Activated T-cell treated with anti-CD3 and anti-CD28 coated beads, Interleukin-2, amount 50 U/mL, for 24 hours (primary cell): ENCODE measurements around the gene ACTR3.

Experiments used
- DNase-seq: peaks from one replicate; pipeline ENCODE4 v3.0.0-alpha.2; 2020
- H3K27ac Mint-ChIP-seq: 2 replicates; pipeline ENCODE4 v1.8.0; 2020; ENCODE audit warnings: mild to moderate bottlenecking, mixed read lengths
- H3K27me3 Mint-ChIP-seq: 2 replicates; pipeline ENCODE4 v1.8.0; 2020; ENCODE audit warnings: mixed read lengths
- H3K36me3 Mint-ChIP-seq: 2 replicates; pipeline ENCODE4 v1.8.0; 2020; ENCODE audit warnings: low read depth, mixed read lengths
- H3K4me1 Mint-ChIP-seq: 2 replicates; pipeline ENCODE4 v1.8.0; 2020; ENCODE audit warnings: low read depth, mixed read lengths
- H3K4me3 Mint-ChIP-seq: 2 replicates; pipeline ENCODE4 v1.8.0; 2020; ENCODE audit warnings: mild to moderate bottlenecking, moderate library complexity, mixed read lengths
- H3K9me3 Mint-ChIP-seq: 2 replicates; pipeline ENCODE4 v1.8.0; 2020; ENCODE audit warnings: mixed read lengths

Gene ACTR3

DNA sequence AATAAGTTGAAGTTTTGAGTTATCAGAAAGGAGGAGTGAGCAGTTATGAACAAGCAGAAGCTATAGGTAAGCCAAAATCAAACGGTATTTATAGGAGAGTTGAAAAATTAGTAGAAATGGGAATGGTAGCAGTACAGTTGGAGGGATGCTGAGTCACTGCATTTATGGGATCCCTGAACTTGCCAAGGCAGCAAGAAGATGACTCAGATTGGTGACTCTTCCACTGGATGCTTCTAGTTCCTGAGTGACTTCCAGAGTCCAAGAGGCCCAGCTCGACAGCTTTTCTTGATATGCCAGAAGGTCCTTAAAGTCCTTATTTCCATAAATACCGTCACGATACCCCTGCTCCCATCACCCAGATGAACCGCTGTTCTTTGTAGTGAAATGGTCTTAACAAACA, 31.1 kb upstream of the ACTR3 start:
- DNase-seq = no peak
- Mint-ChIP-seq H3K27ac (no peak overlapping the region), H3K4me1 (no peaks in the 10 kb centered on the region), H3K36me3 (peaks cover 29% of the 10 kb centered on the region), H3K4me3 (no peak overlapping the region), H3K27me3 (no peaks in the 10 kb centered on the region), H3K9me3 (no peaks in the 10 kb centered on the region)

DNA sequence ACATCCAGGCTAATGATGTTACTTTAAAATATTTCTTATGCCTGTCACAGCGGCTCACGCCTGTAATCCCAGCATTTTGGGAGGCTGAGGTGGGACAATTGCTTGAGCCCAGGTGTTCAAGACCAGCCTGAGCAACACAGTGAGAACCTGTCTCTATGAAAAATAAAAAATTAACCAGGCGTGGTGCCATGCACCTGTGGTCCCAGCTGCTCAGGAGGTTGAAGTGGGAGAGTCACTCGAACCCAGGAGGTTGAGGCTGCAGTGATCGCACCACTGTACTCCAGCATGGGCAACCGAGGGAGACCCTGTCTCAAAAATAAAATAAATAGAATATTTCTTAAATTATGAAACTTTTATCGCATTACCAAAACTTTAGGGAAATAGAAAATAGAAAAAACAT, 28.1 kb upstream of the ACTR3 start:
- Mint-ChIP-seq H3K27me3 (no peaks in the 10 kb centered on the region), H3K36me3 (peaks cover 25% of the 10 kb centered on the region), H3K27ac (no peak overlapping the region), H3K9me3 (no peaks in the 10 kb centered on the region), H3K4me3 (no peak overlapping the region), H3K4me1 (no peaks in the 10 kb centered on the region)
- DNase-seq = no peak

DNA sequence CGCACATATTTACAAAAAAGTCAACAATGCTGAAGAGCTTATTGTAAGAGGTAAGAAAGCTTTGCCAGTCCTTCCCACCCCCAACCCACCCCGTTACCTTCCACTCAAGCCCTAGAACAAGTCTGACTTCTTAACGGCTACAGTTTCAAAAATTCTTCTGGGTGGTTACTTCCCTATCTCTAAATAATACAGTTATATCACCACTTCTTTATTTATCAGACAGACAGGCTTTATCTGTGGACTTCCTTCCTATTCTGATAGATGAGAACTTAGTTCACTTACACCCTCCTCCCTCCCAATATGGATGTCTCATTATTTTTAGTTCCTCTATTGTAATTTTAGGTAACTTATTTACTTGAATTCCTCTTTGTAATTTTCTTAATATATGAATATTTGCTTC, 26.7 kb upstream of the ACTR3 start:
- H3K4me1 Mint-ChIP-seq = peaks cover 3% of the 10 kb centered on the region
- H3K9me3 Mint-ChIP-seq = no peaks in the 10 kb centered on the region
- H3K4me3 Mint-ChIP-seq = no peak overlapping the region
- peaks cover 25% of the 10 kb centered on the region for H3K36me3 Mint-ChIP-seq
- no peak for DNase-seq
- H3K27ac Mint-ChIP-seq = no peak overlapping the region
- H3K27me3 Mint-ChIP-seq = no peaks in the 10 kb centered on the region

DNA sequence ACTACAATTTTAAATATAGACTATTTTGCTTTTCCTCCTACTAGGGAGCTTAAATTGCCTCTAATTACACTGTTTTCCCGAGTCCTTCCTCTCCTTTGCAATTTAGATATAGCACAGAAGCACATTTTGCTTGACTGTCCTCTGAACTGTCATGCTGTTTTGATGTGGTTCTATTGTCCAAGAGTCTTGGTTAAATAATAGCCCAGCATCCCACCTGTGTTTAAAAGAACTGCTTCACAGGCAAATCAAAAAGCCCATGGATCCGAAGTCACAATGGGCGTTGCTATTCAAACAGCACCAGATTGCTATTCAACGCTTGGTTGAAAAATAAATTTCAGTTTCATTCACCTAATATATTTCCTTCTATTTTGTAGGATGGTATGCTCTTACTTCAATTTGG, 22.3 kb upstream of the ACTR3 start:
- DNase-seq = no peak
- no peaks in the 10 kb centered on the region for H3K9me3 Mint-ChIP-seq
- H3K4me1 Mint-ChIP-seq = peaks cover 13% of the 10 kb centered on the region
- H3K36me3 Mint-ChIP-seq = no peaks in the 10 kb centered on the region
- no peak overlapping the region for H3K27ac Mint-ChIP-seq
- H3K27me3 Mint-ChIP-seq = no peaks in the 10 kb centered on the region
- H3K4me3 Mint-ChIP-seq = no peak overlapping the region

DNA sequence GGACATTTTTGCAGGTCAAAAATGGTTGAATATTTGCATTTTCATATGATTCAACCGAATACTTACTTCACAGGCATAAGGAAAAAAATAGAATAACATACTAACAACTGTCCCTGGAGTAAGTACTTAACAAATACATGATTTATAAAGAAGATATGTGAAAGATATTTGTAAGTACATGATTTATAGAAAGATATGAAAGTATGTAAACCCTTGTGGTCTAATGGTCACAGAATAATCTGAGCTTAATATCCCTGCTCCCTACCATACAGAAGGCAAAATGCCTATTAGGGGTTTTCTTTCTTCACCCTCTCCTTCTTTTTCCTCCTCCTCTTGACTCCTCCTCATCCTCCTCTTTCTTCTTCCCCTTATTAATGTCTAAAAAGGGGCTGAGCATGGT, 20.6 kb upstream of the ACTR3 start:
- DNase-seq = no peak
- H3K36me3 Mint-ChIP-seq = peaks cover 6% of the 10 kb centered on the region
- no peak overlapping the region for H3K27ac Mint-ChIP-seq
- H3K27me3 Mint-ChIP-seq = no peaks in the 10 kb centered on the region
- H3K4me1 Mint-ChIP-seq = peaks cover 18% of the 10 kb centered on the region
- H3K9me3 Mint-ChIP-seq = no peaks in the 10 kb centered on the region
- H3K4me3 Mint-ChIP-seq = no peak overlapping the region

DNA sequence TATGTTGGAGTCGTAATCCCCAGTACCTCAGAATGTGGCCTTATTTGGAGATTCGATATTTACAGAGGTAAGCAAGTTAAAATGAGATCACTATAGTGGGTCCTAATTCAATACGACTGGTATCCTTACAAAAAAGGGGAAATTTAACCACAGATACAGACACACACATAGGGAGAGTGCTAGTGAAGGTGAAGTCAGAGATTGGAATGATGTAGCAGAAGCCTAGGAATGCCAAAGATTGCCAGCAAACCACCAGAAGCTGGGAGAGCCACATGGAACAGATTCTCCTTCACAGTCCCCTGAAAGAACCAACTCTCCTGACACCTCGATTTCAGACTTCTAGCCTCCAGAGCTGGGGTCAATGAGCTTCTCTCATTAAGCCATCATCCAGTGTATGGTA, 17.7 kb upstream of the ACTR3 start:
- no peak for DNase-seq
- H3K4me1 Mint-ChIP-seq = peaks cover 34% of the 10 kb centered on the region

DNA sequence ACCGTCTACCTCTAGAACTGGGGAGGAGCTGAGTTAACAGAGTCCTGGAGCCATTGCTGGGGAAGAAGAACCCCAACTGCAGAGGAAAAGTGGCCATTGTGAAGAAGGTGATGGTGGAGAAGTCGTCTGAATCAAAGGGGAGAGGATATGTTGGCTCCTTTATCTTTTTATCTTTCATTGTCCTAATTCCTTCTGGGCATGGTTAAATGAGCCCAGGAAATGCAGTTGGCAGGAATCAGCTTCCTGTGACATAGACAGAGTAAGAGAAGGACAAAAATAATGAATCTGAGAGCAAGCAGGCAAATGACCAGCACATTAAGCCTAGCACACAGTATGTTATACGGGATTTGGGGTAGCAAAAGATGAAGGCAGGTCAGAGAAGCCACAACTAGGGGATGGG, 16.0 kb upstream of the ACTR3 start:
- Mint-ChIP-seq H3K4me1 (peaks cover 39% of the 10 kb centered on the region), H3K27me3 (no peaks in the 10 kb centered on the region), H3K36me3 (peaks cover 21% of the 10 kb centered on the region), H3K27ac (no peak overlapping the region), H3K9me3 (no peaks in the 10 kb centered on the region), H3K4me3 (no peak overlapping the region)
- DNase-seq = no peak

More for the DNA sequence above, 17.7 kb upstream of the ACTR3 start:
- Mint-ChIP-seq H3K9me3 (no peaks in the 10 kb centered on the region), H3K27ac (no peak overlapping the region), H3K4me3 (no peak overlapping the region), H3K27me3 (no peaks in the 10 kb centered on the region), H3K36me3 (peaks cover 11% of the 10 kb centered on the region)

DNA sequence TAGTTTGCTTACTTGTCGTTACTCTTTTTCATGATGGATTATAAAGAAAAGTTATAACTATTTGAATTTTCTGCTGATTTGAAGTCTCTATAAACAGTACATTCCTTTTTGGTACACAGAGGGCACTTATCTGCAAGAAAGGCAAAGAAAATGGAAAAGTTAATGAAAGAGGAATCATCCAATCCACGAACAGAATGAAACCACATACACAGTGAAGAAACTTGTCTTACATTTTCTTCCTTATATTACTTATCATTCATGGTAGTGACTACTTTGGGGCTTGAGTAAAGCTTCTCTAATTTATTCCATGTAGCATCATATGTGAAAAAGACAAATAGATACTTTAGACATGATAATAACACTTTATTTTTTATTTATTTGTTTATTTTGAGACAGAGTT, 14.8 kb upstream of the ACTR3 start:
- Mint-ChIP-seq H3K4me3 (no peak overlapping the region), H3K9me3 (no peaks in the 10 kb centered on the region), H3K36me3 (peaks cover 27% of the 10 kb centered on the region), H3K4me1 (peaks cover 42% of the 10 kb centered on the region), H3K27me3 (no peaks in the 10 kb centered on the region), H3K27ac (no peak overlapping the region)
- DNase-seq = no peak

DNA sequence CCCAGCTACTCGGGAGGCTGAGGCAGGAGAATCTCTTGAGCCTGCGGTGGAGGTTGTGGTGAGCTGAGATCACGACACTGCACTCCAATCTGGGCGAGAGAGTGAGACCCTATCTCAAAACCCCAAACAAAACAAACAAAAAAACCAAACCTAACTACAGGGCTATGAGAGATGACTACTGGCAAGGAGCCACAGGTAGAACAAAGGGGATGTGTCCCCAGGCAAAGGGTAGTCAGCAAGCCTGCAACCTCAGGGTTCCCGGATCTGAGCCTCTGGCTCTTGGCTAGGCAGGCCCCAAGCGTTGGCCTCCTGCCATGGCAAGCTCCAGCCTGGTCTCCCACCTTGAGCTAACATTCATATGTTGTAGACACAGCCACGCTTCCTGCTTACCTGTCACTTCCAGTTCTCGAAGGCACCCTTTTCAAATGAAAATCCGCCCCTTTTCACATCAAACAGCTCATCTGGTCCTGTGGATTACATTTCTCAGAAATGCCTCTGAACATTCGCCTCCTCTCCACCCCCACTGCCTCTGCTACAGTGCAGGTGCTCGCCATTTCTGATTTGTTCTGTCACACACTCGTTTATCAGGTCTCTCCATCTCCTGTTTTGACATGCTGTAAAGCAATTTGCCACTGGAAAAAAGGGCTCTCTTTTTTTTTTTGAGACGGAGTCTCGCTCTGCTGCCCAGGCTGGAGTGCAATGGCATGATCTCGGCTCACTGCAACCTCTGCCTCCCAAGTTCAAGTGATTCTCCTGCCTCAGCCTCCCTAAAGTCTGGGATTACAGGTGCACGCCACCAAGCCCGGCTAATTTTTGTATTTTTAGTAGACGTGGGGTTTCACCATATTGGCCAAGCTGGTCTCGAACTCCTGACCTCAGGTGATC, 13.1 kb upstream of the ACTR3 start:
- Mint-ChIP-seq H3K36me3 (peaks cover 36% of the 10 kb centered on the region), H3K27ac (peak overlapping the region; percentile 88), H3K9me3 (no peaks in the 10 kb centered on the region), H3K4me3 (peak overlapping the region; percentile 48), H3K27me3 (no peaks in the 10 kb centered on the region), H3K4me1 (peaks cover 44% of the 10 kb centered on the region)
- DNase-seq = peak; percentile 76

DNA sequence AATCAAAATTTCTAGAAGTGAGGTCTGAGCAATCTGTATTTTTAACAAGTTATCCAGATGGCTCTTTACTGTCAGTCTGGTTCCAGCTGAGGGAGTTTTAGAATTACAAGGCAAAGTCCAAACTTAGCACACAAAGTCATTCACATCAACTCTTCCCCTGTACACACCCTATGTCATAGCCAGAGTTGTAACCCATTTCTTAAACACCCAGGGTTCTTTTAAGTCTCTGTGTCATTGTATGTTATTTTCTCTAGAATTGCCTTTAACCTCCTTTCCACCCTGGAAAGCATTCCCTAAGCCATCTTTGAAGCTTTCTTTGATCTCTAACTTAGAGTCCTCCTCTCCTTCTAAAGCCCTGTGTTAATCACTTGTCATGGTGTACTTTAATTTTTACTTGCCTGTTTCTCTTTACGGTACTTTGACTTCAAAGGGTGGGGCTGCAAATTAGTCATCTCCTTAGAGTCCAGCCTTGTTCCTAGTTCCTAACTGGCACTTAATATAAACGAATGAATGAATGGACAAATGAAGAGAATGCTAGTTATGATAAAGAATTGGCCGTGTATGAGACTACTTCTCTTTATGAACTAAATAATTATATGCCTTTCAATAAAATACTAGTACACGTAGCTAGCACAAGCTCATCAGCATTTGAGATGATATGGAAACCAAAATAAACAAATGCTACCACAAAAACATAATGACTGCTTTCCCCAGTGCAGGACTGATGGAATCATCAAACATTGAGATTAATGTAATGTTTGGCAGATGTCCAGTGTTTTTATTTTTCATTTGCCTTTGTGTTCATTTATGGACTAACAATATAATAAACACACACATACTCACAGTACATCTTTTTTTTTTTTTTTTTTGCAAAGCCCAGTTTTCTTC, 11.9 kb upstream of the ACTR3 start:
- Mint-ChIP-seq H3K4me3 (peak overlapping the region; percentile 48), H3K36me3 (peaks cover 45% of the 10 kb centered on the region), H3K27ac (peak overlapping the region; percentile 88), H3K4me1 (peaks cover 42% of the 10 kb centered on the region), H3K27me3 (no peaks in the 10 kb centered on the region), H3K9me3 (no peaks in the 10 kb centered on the region)
- no peak for DNase-seq

DNA sequence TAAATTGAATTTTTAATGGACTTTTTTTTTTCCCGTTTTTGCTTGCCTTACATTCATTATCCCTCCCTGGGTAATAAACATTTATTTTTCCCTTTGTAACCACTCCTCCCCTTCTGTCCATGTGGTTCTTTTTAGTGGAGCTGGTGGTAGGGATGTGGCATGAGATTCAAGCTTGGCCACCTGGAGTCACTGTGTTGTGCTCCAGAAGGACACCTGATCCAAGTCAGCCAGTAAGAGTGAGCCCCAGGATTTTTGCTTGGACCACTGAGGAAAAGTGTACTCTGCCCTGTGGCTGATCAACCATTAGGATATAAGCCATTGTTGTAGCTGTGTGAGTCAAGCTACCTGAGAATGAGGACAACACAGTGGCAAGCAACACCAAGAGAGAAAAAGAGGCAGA, 11.1 kb upstream of the ACTR3 start:
- no peak overlapping the region for H3K4me3 Mint-ChIP-seq
- peak overlapping the region; percentile 74 for H3K27ac Mint-ChIP-seq
- peaks cover 47% of the 10 kb centered on the region for H3K36me3 Mint-ChIP-seq
- no peaks in the 10 kb centered on the region for H3K27me3 Mint-ChIP-seq
- no peaks in the 10 kb centered on the region for H3K9me3 Mint-ChIP-seq
- peaks cover 41% of the 10 kb centered on the region for H3K4me1 Mint-ChIP-seq
- no peak for DNase-seq

DNA sequence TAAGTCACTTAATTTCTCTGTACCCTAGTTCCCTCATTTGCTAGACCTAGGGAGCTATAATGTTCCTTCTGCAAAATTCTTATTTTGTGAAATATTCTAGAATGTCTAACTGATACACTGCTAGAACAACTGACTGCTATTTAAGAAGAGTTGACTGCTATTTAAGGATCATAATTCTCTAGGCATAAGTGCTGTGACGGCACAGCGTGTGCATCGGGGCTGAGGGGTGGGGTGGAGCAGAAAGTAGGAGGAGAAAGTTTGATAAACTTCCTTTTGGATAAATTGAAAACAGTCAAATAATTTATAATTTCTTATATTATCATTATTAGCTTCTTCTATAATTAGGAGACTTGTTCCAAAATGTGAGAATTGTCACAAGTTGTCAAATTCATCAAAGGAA, 10.4 kb upstream of the ACTR3 start:
- Mint-ChIP-seq H3K36me3 (peaks cover 43% of the 10 kb centered on the region), H3K4me3 (no peak overlapping the region), H3K27ac (no peak overlapping the region), H3K9me3 (no peaks in the 10 kb centered on the region), H3K4me1 (peaks cover 38% of the 10 kb centered on the region), H3K27me3 (no peaks in the 10 kb centered on the region)
- no peak for DNase-seq

DNA sequence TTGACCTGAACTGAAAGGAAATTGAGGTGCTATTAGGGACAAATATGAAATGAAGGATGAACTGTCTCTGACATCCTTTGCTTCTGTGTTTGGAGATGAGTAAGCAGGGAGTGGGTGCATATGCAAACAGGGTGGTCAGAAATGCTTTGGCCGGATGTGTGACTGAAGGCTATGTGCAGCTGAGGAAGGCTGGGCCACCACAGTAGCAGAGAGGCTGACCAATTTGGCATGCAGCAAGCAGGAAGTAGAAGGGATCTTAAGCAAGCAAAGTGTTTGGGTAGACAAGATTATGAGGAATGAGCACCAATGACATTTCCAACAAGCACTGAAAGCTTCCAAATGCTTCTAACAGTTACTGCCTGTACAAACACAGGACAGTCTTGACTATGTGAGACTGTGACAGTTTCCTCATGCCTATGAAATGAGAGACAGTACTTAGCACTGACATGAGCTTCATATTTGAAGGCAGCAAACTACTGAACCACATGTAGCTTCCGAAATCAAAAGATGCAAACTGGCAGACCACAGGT, 3.3 kb upstream of the ACTR3 start:
- Mint-ChIP-seq H3K9me3 (no peaks in the 10 kb centered on the region), H3K4me1 (peaks cover 49% of the 10 kb centered on the region), H3K27me3 (no peaks in the 10 kb centered on the region), H3K27ac (peak overlapping the region; percentile 95), H3K4me3 (peak overlapping the region; percentile 98), H3K36me3 (peaks cover 66% of the 10 kb centered on the region)
- peak; percentile 53 for DNase-seq

DNA sequence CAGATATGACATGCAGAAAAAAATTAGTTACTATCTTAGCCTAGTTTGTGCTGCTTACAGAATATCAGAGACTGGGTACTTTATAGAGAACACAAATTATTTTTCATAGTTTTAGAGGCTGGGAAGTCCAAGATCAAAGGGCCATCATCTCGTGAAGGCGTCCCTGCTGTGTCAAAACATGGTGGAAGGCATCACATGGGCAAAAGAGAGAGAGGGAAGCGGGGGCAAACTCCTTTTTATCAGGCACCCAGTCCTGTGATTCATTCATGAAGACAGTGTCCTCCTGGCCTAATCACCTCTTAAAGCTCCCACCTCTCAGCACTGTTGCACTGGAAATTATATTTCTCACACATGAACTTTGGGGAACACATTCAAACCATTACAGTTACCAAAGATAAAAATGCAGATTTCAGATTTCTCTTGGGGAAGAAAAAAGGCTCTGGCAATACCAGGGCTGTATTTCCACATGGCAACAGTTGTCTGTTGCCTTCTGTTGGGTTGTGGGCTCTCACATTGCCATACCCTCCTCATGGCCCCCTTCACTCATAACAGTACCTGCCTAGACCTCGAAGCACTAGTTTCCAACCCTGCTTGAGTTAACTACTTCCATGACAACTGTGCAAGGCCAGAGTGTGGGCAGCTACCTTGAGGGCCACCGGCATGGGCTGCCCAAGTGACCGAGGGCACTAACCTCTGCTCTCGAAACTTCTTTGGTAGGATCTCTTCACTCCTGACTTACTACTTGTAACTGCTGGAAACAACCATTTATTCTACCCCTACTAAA, 2.7 kb upstream of the ACTR3 start:
- H3K27me3 Mint-ChIP-seq = no peaks in the 10 kb centered on the region
- peak overlapping the region; percentile 95 for H3K27ac Mint-ChIP-seq
- no peak for DNase-seq

More for the DNA sequence above, 2.7 kb upstream of the ACTR3 start:
- H3K36me3 Mint-ChIP-seq = peaks cover 66% of the 10 kb centered on the region
- peak overlapping the region; percentile 98 for H3K4me3 Mint-ChIP-seq
- peaks cover 54% of the 10 kb centered on the region for H3K4me1 Mint-ChIP-seq
- H3K9me3 Mint-ChIP-seq = no peaks in the 10 kb centered on the region
